Ishikawa (cell line): ENCODE data around the gene HLA-A.
A peak's percentile ranks its signal among the peaks of the same experiment; 100 is the strongest.

Experiments
- CEBPB ChIP-seq: IDR thresholded peaks from 2 replicates; pipeline ENCODE4 v1.6.1; 2012
- CREB1 ChIP-seq: IDR thresholded peaks from 2 replicates; pipeline ENCODE4 v1.6.1; 2012; ENCODE audit warnings: low read depth
- EGR1 ChIP-seq: IDR thresholded peaks from 2 replicates; pipeline ENCODE4 v1.6.1; 2012
- EP300 ChIP-seq: IDR thresholded peaks from 2 replicates; pipeline ENCODE4 v1.6.1; 2012; ENCODE audit warnings: borderline replicate concordance
- FOXM1 ChIP-seq: IDR thresholded peaks from 2 replicates; pipeline ENCODE4 v1.6.1; 2012; ENCODE audit warnings: low read depth, borderline replicate concordance
- MAX ChIP-seq: IDR thresholded peaks from 2 replicates; pipeline ENCODE4 v1.6.1; 2012
- NFIC ChIP-seq: IDR thresholded peaks from 2 replicates; pipeline ENCODE4 v1.6.1; 2012
- RAD21 ChIP-seq: IDR thresholded peaks from 2 replicates; pipeline ENCODE4 v1.6.1; 2012; ENCODE audit warnings: low read depth
- TAF1 ChIP-seq: IDR thresholded peaks from 2 replicates; pipeline ENCODE4 v1.6.1; 2012; ENCODE audit warnings: low read depth, mild to moderate bottlenecking
- TCF12 ChIP-seq: IDR thresholded peaks from 2 replicates; pipeline ENCODE4 v1.6.1; 2012; ENCODE audit warnings: low read depth
- TEAD4 ChIP-seq: IDR thresholded peaks from 2 replicates; pipeline ENCODE4 v1.6.1; 2012
- USF1 ChIP-seq: IDR thresholded peaks from 2 replicates; pipeline ENCODE4 v1.6.1; 2012
- YY1 ChIP-seq: IDR thresholded peaks from 2 replicates; pipeline ENCODE4 v1.6.1; 2012; ENCODE audit warnings: low read depth
- ZBTB7A ChIP-seq: IDR thresholded peaks from 2 replicates; pipeline ENCODE4 v1.6.1; 2012; ENCODE audit warnings: low read depth
- TF ChIP-seq, protein P1 (sequence below): IDR thresholded peaks from 2 replicates; pipeline ENCODE4 v1.6.1; 2012; ENCODE audit warnings: low read depth, mild to moderate bottlenecking

Gene HLA-A

DNA sequence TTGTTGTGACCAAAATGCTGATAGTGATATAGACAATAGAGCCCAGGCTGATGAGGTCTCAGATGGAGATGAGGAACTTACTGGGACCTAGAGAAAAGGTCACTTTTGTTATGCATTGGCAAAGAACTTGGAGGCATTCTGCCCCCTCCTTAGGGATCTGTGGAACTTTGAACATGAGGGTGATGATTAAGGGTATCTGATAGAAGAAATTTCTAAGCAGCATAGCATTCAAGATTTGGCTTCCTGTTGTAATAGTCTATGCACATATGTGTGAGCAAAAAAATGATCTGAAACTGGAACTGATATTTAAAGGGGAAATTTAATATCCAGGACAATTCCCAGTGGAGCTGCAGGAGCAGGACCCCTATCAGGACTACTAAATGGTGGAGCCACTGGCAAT lies 17.1 kb downstream of the HLA-A start:
- no peak for TF ChIP-seq EP300
- TF ChIP-seq, protein P1, sequence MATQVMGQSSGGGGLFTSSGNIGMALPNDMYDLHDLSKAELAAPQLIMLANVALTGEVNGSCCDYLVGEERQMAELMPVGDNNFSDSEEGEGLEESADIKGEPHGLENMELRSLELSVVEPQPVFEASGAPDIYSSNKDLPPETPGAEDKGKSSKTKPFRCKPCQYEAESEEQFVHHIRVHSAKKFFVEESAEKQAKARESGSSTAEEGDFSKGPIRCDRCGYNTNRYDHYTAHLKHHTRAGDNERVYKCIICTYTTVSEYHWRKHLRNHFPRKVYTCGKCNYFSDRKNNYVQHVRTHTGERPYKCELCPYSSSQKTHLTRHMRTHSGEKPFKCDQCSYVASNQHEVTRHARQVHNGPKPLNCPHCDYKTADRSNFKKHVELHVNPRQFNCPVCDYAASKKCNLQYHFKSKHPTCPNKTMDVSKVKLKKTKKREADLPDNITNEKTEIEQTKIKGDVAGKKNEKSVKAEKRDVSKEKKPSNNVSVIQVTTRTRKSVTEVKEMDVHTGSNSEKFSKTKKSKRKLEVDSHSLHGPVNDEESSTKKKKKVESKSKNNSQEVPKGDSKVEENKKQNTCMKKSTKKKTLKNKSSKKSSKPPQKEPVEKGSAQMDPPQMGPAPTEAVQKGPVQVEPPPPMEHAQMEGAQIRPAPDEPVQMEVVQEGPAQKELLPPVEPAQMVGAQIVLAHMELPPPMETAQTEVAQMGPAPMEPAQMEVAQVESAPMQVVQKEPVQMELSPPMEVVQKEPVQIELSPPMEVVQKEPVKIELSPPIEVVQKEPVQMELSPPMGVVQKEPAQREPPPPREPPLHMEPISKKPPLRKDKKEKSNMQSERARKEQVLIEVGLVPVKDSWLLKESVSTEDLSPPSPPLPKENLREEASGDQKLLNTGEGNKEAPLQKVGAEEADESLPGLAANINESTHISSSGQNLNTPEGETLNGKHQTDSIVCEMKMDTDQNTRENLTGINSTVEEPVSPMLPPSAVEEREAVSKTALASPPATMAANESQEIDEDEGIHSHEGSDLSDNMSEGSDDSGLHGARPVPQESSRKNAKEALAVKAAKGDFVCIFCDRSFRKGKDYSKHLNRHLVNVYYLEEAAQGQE: no peak
- TF ChIP-seq FOXM1: no peak
- TF ChIP-seq USF1: no peak
- TF ChIP-seq TAF1: no peak
- no peak for TF ChIP-seq ZBTB7A
- TF ChIP-seq EGR1: no peak
- TF ChIP-seq CEBPB: no peak
- no peak for TF ChIP-seq MAX
- no peak for TF ChIP-seq NFIC
- no peak for TF ChIP-seq RAD21
- TF ChIP-seq CREB1: no peak
- no peak for TF ChIP-seq TCF12
- no peak for TF ChIP-seq TEAD4
- no peak for TF ChIP-seq YY1

- TF ChIP-seq, protein P1: no peak
- no peak for TF ChIP-seq EGR1
- no peak for TF ChIP-seq EP300
- TF ChIP-seq USF1: no peak
- no peak for TF ChIP-seq NFIC
- TF ChIP-seq ZBTB7A: no peak
- TF ChIP-seq CEBPB: no peak
- TF ChIP-seq RAD21: no peak
- TF ChIP-seq TCF12: no peak
Observed at GRCh38 chr6:29961966-29962365, 19.6 kb downstream of the HLA-A start.

DNA sequence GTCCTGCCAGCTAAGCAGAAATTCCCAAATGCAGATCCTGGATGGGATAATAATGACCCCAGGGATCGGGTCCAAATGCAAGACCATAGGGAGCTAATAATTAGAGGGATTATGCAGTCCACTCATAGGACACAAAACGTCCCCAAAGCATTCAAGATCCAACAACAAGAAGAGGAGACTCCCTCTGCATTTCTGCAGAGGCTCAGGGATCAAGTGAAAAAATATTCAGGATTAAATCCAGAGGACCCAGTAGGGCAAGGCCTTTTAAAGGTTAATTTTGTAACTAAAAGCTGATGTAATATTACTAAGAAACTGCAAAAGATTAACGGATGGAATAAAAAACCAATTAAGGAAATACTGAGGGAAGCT lies 22.2 kb downstream of the HLA-A start:
- TF ChIP-seq TAF1 (no peak), FOXM1 (no peak), EP300 (no peak)

- TF ChIP-seq TAF1 (peak; percentile 70), TCF12 (peak; percentile 86), NFIC (peak; percentile 68; the same call in 1 of the 2 replicates), CEBPB (no peak), EP300 (peak; percentile 61; the same call in 1 of the 2 replicates), CREB1 (no peak)
Observed at GRCh38 chr6:29964887-29965562, 22.7 kb downstream of the HLA-A start.

DNA sequence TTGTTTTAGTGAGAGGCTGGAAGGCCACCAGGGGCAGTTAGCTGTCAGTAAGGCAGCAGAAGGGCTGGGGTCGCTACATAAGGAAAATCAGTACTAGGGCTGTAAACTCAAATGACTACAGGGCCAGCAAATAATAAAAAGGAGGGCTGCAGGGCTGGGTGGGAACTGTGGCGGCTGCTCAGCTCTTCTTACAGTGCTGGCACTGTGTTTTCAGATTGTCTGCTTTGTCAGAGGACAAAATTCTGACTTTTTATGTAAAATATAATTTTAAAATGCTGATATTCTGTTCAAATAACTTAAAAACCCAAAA lies 23.2 kb downstream of the HLA-A start:
- no peak for TF ChIP-seq CREB1
- TF ChIP-seq RAD21: no peak
- TF ChIP-seq USF1: no peak
- TF ChIP-seq EGR1: no peak
- no peak for TF ChIP-seq EP300
- TF ChIP-seq NFIC: no peak
- TF ChIP-seq TCF12: no peak
- TF ChIP-seq FOXM1: no peak

DNA sequence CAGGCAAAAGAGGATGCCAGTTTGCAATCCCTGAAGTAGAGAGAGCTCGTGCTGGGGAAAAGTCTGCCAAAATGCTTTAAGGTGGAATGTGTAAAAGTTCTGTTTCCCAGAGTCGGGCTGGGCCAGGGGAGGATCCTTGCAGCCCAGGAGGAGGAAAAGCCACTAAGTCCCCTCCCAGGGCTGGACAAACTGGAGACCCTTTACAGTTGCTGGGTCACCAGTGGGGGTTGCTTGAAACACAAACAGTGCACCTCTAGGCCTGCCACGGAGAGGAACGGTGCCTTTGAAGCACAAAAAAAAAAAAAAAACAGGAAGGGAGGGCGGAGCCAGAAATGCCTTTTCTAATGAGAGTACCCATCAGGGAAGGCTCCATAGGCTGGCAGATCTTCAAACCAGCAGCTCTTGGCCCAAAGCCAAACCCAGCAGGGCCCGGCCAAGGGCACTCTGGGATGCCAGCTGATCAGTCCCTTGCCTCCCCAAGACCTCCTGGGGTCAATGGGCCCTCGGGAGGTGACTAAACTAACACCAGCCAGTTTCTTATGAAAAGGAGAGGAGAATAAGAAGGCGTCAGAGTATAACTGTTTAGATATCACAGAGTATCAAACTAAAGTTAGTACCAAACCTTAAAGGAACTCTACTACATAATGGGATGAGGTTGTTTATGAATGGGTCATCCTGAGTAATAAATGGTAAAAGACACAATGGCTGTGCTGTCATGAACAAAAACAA lies 23.7 kb downstream of the HLA-A start:
- TF ChIP-seq YY1: no peak
- no peak for TF ChIP-seq TEAD4
- no peak for TF ChIP-seq CREB1
- TF ChIP-seq, protein P1: no peak
- no peak for TF ChIP-seq MAX
- peak; percentile 49; the same call in 1 of the 2 replicates for TF ChIP-seq FOXM1
- peak; percentile 32; the same call in 1 of the 2 replicates for TF ChIP-seq ZBTB7A
- TF ChIP-seq EP300: peak; percentile 78; the same call in 1 of the 2 replicates
- no peak for TF ChIP-seq EGR1
- TF ChIP-seq CEBPB: no peak
- TF ChIP-seq TAF1: no peak
- no peak for TF ChIP-seq RAD21
- no peak; the same call in 1 of the 2 replicates for TF ChIP-seq USF1
- TF ChIP-seq TCF12: peak; percentile 89
- peak; percentile 98 for TF ChIP-seq NFIC
